Measurements from ENCODE around the gene TMCO4. TPM values are rescaled to one million over a fixed set of nuclear protein-coding genes. Genes with fewer than 3 reads are reported as not detected.

Gene TMCO4
- total RNA-seq, 1 donor from 2014 or later, result 10.2 TPM

DNA sequence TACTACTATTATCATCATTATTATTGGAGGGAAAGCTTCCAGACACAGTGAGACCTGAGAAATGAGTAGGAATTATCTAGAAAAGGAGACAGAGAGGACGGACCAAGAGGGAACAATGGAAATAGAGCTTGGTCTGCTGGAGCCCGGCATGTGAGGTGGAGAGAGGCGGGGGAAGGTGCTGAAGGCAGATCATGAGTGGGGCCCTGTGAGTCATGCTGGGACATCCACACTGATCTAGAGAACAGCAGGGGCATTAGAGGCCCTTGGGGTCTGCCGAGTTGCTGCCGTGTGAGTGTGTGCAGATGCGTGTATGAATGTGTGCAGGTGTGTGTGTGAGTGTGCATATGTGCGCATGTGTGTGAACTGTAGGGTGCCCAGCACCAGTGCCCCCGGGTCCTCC lies 65.7 kb downstream of the TMCO4 start:
- Mint-ChIP-seq H3K27me3 (peaks cover 5% of the 10 kb centered on the region), H3K4me1 (ENCODE audit: unreplicated experiment) (peaks cover 6% of the 10 kb centered on the region), H3K9me3 (no peaks in the 10 kb centered on the region), H3K27ac (no peak overlapping the region), H3K36me3 (peaks cover 5% of the 10 kb centered on the region), H3K4me3 (no peak overlapping the region)
- TF ChIP-seq, protein P1, sequence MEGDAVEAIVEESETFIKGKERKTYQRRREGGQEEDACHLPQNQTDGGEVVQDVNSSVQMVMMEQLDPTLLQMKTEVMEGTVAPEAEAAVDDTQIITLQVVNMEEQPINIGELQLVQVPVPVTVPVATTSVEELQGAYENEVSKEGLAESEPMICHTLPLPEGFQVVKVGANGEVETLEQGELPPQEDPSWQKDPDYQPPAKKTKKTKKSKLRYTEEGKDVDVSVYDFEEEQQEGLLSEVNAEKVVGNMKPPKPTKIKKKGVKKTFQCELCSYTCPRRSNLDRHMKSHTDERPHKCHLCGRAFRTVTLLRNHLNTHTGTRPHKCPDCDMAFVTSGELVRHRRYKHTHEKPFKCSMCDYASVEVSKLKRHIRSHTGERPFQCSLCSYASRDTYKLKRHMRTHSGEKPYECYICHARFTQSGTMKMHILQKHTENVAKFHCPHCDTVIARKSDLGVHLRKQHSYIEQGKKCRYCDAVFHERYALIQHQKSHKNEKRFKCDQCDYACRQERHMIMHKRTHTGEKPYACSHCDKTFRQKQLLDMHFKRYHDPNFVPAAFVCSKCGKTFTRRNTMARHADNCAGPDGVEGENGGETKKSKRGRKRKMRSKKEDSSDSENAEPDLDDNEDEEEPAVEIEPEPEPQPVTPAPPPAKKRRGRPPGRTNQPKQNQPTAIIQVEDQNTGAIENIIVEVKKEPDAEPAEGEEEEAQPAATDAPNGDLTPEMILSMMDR (conservative IDR thresholded peaks at IDR 0.05), result no peak
- no peak for DNase-seq (ENCODE audit: extremely low spot score, unreplicated experiment)

DNA sequence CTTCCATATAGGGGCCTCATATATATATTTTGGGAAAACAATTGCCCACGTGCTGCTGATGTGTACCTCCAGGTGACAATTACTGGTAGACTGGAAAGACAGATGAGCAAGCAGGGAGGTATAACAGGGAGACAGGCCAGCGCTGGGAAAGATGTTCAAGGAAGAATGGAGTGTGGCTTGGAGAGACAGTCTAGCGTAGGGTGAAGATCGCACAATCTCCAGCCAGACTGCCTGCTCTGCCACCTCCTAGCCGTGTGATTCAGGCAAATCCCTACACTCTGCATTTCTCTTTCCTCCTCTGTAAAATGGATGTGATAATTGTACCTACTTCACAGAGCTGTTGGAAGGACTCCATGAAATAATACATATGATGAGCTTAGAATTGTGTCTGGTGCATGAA lies 66.1 kb downstream of the TMCO4 start:
- no peak overlapping the region for H3K27ac Mint-ChIP-seq
- no peaks in the 10 kb centered on the region for H3K9me3 Mint-ChIP-seq
- H3K4me1 Mint-ChIP-seq (ENCODE audit: unreplicated experiment), result peaks cover 6% of the 10 kb centered on the region
- no peak for DNase-seq (ENCODE audit: extremely low spot score, unreplicated experiment)
- H3K27me3 Mint-ChIP-seq, result peaks cover 5% of the 10 kb centered on the region
- peaks cover 5% of the 10 kb centered on the region for H3K36me3 Mint-ChIP-seq
- TF ChIP-seq, protein P1 (conservative IDR thresholded peaks at IDR 0.05), result no peak
- no peak overlapping the region for H3K4me3 Mint-ChIP-seq

- Mint-ChIP-seq H3K27ac (no peak overlapping the region), H3K36me3 (peaks cover 5% of the 10 kb centered on the region), H3K4me1 (ENCODE audit: unreplicated experiment) (no peaks in the 10 kb centered on the region), H3K4me3 (no peak overlapping the region), H3K27me3 (peaks cover 2% of the 10 kb centered on the region), H3K9me3 (no peaks in the 10 kb centered on the region)
- no peak for DNase-seq (ENCODE audit: extremely low spot score, unreplicated experiment)
- TF ChIP-seq, protein P1 (conservative IDR thresholded peaks at IDR 0.05), result no peak
Observed at GRCh38 chr1:19731311-19731821, 68.3 kb downstream of the TMCO4 start.

GRCh38 chr1:19730793-19731192 lies 68.9 kb downstream of the TMCO4 start:
- Mint-ChIP-seq H3K4me1 (ENCODE audit: unreplicated experiment) (no peaks in the 10 kb centered on the region), H3K4me3 (no peak overlapping the region), H3K27me3 (no peaks in the 10 kb centered on the region), H3K9me3 (no peaks in the 10 kb centered on the region), H3K27ac (no peak overlapping the region), H3K36me3 (peaks cover 5% of the 10 kb centered on the region)
- no peak for DNase-seq (ENCODE audit: extremely low spot score, unreplicated experiment)
- TF ChIP-seq, protein P1 (conservative IDR thresholded peaks at IDR 0.05), result no peak

GRCh38 chr1:19730232-19730631 lies 69.5 kb downstream of the TMCO4 start:
- no peak for DNase-seq (ENCODE audit: extremely low spot score, unreplicated experiment)
- H3K27me3 Mint-ChIP-seq, result no peaks in the 10 kb centered on the region
- H3K4me1 Mint-ChIP-seq (ENCODE audit: unreplicated experiment), result no peaks in the 10 kb centered on the region
- H3K36me3 Mint-ChIP-seq, result peaks cover 5% of the 10 kb centered on the region
- no peaks in the 10 kb centered on the region for H3K9me3 Mint-ChIP-seq
- TF ChIP-seq, protein P1 (conservative IDR thresholded peaks at IDR 0.05), result no peak
- no peak overlapping the region for H3K4me3 Mint-ChIP-seq
- no peak overlapping the region for H3K27ac Mint-ChIP-seq
